Glutamatergic neuron (in vitro differentiated cells): Measurements from ENCODE around the gene EEFSEC. TPM values are rescaled to one million over a fixed set of nuclear protein-coding genes. Genes with fewer than 3 reads are reported as not detected.

Experiments
- DNase-seq: peaks from one replicate; pipeline ENCODE4 v3.0.0; 2022
- H3K27ac Mint-ChIP-seq: one replicate; pipeline ENCODE4 v1.8.0; 2020; ENCODE audit warnings: mild to moderate bottlenecking, mixed read lengths, inconsistent platforms; ENCODE audit not compliant: unreplicated experiment
- H3K27me3 Mint-ChIP-seq: one replicate; pipeline ENCODE4 v1.8.0; 2020; ENCODE audit warnings: mild to moderate bottlenecking, moderate library complexity, mixed read lengths, inconsistent platforms; ENCODE audit not compliant: unreplicated experiment
- H3K36me3 Mint-ChIP-seq: one replicate; pipeline ENCODE4 v1.8.0; 2020; ENCODE audit warnings: mild to moderate bottlenecking, mixed read lengths, inconsistent platforms; ENCODE audit not compliant: unreplicated experiment
- H3K4me1 Mint-ChIP-seq: one replicate; pipeline ENCODE4 v1.8.0; 2020; ENCODE audit warnings: mild to moderate bottlenecking, low read depth, mixed read lengths, inconsistent platforms; ENCODE audit not compliant: unreplicated experiment
- H3K4me3 Mint-ChIP-seq: one replicate; pipeline ENCODE4 v1.8.0; 2020; ENCODE audit warnings: mild to moderate bottlenecking, mixed read lengths, inconsistent platforms; ENCODE audit not compliant: unreplicated experiment
- H3K9me3 Mint-ChIP-seq: one replicate; pipeline ENCODE4 v1.8.0; 2020; ENCODE audit warnings: mild to moderate bottlenecking, moderate library complexity, mixed read lengths, inconsistent platforms; ENCODE audit not compliant: unreplicated experiment
- total RNA-seq: library from RNA; stranded (reverse); fragmentation: NEBNext Ultra II Directional; extraction: Animal tissue kit (Norgen Biotek cat#: 25700); gene quantifications from one replicate; pipeline ENCODE4 v1.2.1, GENCODE V29; 2021; ENCODE audit not compliant: unreplicated experiment
- TF ChIP-seq, protein P1 (sequence below): fragments of 200-600 bp; sonication (generic); IDR thresholded peaks from one replicate; pipeline ENCODE4 v1.5.0; 2021; ENCODE audit not compliant: partially characterized antibody, unreplicated experiment

The EEFSEC gene
- total RNA-seq, 1 donor from 2014 or later: 8.3 TPM

DNA sequence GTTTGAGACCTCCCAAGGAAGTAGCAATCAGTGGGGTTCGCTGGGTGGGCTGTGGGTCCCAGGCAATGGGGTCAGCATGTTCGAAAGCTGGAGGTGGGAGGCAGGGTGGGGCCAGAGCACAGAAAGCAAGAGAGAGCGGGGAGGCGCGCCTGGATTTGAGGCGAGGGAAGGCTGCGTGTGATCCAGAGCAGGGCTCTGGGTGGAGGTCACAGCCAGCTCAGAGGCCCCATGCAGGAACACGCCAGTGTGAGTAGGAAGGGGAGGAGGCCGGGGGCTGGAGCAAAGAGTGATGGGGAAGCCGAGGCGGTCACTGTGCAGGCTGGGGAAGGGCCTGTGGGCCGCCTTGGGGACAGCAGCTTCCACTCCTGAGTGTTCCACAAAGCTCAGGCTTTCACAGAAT is 304.7 kb downstream of the EEFSEC start:
- H3K9me3 Mint-ChIP-seq: peaks cover 8% of the 10 kb centered on the region
- no peak for DNase-seq
- H3K4me1 Mint-ChIP-seq: peaks cover 8% of the 10 kb centered on the region
- peaks cover 12% of the 10 kb centered on the region for H3K36me3 Mint-ChIP-seq
- TF ChIP-seq, protein P1, sequence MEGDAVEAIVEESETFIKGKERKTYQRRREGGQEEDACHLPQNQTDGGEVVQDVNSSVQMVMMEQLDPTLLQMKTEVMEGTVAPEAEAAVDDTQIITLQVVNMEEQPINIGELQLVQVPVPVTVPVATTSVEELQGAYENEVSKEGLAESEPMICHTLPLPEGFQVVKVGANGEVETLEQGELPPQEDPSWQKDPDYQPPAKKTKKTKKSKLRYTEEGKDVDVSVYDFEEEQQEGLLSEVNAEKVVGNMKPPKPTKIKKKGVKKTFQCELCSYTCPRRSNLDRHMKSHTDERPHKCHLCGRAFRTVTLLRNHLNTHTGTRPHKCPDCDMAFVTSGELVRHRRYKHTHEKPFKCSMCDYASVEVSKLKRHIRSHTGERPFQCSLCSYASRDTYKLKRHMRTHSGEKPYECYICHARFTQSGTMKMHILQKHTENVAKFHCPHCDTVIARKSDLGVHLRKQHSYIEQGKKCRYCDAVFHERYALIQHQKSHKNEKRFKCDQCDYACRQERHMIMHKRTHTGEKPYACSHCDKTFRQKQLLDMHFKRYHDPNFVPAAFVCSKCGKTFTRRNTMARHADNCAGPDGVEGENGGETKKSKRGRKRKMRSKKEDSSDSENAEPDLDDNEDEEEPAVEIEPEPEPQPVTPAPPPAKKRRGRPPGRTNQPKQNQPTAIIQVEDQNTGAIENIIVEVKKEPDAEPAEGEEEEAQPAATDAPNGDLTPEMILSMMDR: no peak
- peaks cover 10% of the 10 kb centered on the region for H3K27me3 Mint-ChIP-seq
- peak overlapping the region; percentile 15 for H3K27ac Mint-ChIP-seq
- H3K4me3 Mint-ChIP-seq: no peak overlapping the region

Other genes starting within 250 kb of the EEFSEC start
- gene KBTBD12, start 238.2 kb upstream of the EEFSEC start, total RNA-seq: not detected
- gene SEC61A1, start 101.0 kb upstream of the EEFSEC start, total RNA-seq: 201 TPM
- 33.1 TPM for gene RUVBL1, start 29.7 kb upstream of the EEFSEC start, total RNA-seq